ENCODE results near the gene FMOD. TPM values are rescaled to one million over a fixed set of nuclear protein-coding genes. Genes with fewer than 3 reads are reported as not detected.

The FMOD gene
- total RNA-seq, 1 experiment from 2014 or later: not detected

DNA sequence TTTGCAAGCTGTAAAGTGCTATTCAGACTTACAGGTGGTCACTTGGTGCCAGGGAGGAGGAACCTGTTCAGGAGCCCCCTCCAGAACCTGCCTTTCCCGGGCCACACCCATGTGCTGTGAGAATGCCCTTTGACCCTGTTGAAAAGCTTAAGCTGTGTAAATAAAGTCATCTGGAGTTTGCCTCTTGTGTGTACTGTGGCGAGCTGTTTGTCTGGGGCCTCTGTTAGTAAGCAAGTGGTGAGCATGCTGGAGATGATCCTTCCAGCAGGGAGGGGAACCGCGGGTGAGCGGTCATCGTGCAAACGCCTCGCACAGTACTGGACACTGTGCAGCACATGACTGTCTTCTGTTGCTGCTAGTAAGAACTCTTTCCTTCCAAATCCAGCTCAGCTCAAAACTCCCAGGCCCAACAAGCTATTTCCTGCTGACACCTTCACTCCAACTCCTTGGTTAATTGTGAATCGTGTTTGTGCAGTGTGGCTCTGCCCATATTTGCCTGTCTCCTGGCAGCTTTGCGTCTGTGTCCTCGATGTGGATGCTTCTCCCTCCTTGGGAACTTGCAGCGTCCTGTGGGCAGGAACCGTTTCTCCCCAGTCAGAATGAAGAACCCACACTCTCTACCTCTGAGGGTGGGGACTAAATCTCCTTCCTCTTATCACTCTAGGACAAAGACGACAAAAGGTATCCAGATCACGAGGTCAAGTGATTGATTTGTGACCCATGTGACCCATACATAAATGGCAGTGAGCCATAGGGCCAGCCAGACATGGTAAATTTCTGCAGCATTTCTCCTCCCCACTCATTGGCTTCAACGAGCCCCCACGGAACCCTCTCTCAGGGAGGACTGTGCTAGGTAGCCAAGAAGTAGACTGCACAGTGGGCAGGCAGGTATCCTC lies 59.5 kb downstream of the FMOD start:
- intact Hi-C loops (cut with micrococcal nuclease; ENCODE audit: unreplicated experiment): no loop called here
- CTCF ChIA-PET: interaction anchor here (1.1 kb wide), 1 partner anchor 10 kb away, joined by 4 read pairs; no protein-coding TSS in a partner anchor
- BruUV-seq (replicated peaks): no TSS peak
- no peak overlapping the region for H3K4me3 ChIP-seq
- H3K4me1 ChIP-seq (replicated peaks; ENCODE audit: insufficient read depth): no peaks in the 10 kb centered on the region
- H3K79me2 ChIP-seq (ENCODE audit: low read depth): no peaks in the 10 kb centered on the region
- no peak for DNase-seq
- H4K20me1 ChIP-seq (ENCODE audit: insufficient read depth): no peaks in the 10 kb centered on the region
- H3K9me2 ChIP-seq (ENCODE audit: insufficient read depth): no peaks in the 10 kb centered on the region
- no peaks in the 10 kb centered on the region for H3F3A ChIP-seq (ENCODE audit: insufficient read depth, low read depth)
- no peak overlapping the region for H2AFZ ChIP-seq
- TF ChIP-seq EZH2 (IDR thresholded peaks at IDR 0.05; ENCODE audit: low read depth): no peak
- TF ChIP-seq, protein P1, sequence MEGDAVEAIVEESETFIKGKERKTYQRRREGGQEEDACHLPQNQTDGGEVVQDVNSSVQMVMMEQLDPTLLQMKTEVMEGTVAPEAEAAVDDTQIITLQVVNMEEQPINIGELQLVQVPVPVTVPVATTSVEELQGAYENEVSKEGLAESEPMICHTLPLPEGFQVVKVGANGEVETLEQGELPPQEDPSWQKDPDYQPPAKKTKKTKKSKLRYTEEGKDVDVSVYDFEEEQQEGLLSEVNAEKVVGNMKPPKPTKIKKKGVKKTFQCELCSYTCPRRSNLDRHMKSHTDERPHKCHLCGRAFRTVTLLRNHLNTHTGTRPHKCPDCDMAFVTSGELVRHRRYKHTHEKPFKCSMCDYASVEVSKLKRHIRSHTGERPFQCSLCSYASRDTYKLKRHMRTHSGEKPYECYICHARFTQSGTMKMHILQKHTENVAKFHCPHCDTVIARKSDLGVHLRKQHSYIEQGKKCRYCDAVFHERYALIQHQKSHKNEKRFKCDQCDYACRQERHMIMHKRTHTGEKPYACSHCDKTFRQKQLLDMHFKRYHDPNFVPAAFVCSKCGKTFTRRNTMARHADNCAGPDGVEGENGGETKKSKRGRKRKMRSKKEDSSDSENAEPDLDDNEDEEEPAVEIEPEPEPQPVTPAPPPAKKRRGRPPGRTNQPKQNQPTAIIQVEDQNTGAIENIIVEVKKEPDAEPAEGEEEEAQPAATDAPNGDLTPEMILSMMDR (conservative IDR thresholded peaks at IDR 0.05): no peak
- H3K4me2 ChIP-seq: no peak overlapping the region
- no peak overlapping the region for H3K27ac ChIP-seq
- no peaks in the 10 kb centered on the region for H3K36me3 ChIP-seq (ENCODE audit: low read depth)
- no peaks in the 10 kb centered on the region for H3K9me3 ChIP-seq (ENCODE audit: insufficient read depth, low read depth)
- POLR2A ChIA-PET (ENCODE audit: unreplicated experiment): no interaction called here
- peaks cover 16% of the 10 kb centered on the region; the same call in 1 of the 2 replicates for H3K27me3 ChIP-seq (ENCODE audit: insufficient read depth, low read depth)

Other genes starting within 250 kb of the FMOD start
- 5.9 and 8.3 TPM in 2 replicates for gene ADORA1, start 223.4 kb downstream of the FMOD start, total RNA-seq (2021)
- not detected in 2 replicates for gene MYBPH, start 175.3 kb downstream of the FMOD start, total RNA-seq (2021)
- not detected in 2 replicates for gene CHI3L1, start 164.4 kb downstream of the FMOD start, total RNA-seq (2021)
- gene CHIT1, start 121.4 kb downstream of the FMOD start, total RNA-seq (2021): not detected in 2 replicates
- 11.1 and 13.8 TPM in 2 replicates for gene BTG2, start 45.6 kb downstream of the FMOD start, total RNA-seq (2021)
- not detected in 2 replicates for gene PRELP, start 124.7 kb upstream of the FMOD start, total RNA-seq (2021)
- not detected in 2 replicates for gene OPTC, start 143.0 kb upstream of the FMOD start, total RNA-seq (2021)

All from PC-9 (cell line).